HepG2 (cell line): Measurements from ENCODE around the gene GPAM. TPM values are rescaled to one million over a fixed set of nuclear protein-coding genes. Genes with fewer than 3 reads are reported as not detected.
A peak's percentile ranks its signal among the peaks of the same experiment; 100 is the strongest.

Source experiments
- ATAC-seq: fragments of 200-7000 bp; cut with Tn5 transposase; 3 replicates; pipeline ENCODE4 v1.9.1; 2020; ENCODE audit warnings: mild to moderate bottlenecking, moderate library complexity
- BruUV-seq: library from RNA; stranded (reverse); fragments of 400-500 nt; replicated peaks from 2 replicates; lab custom pipeline; 2021; lab: Mats Ljungman, UMichigan
- CTCF ChIA-PET: fragments of 300-600 bp; formaldehyde crosslinking; extraction: SDS; loops from one replicate; lab custom pipeline; 2021; ENCODE audit warnings: low total read pairs, inconsistent platforms, low intra/inter-chr PET ratio; lab: Yijun Ruan, JAX
- POLR2A ChIA-PET: fragments of 350-600 bp; sonication (Branson Sonifier 250); formaldehyde crosslinking; loops from one replicate; lab custom pipeline; 2020; ENCODE audit warnings: antibody characterized with exemption, inconsistent platforms; lab: Yijun Ruan, JAX
- DNase-seq: peaks from one replicate; pipeline ENCODE4 v3.0.0-alpha.2; 2015; ENCODE audit warnings: low spot score
- FAIRE-seq: peaks from 3 replicates; lab custom pipeline; 2011; peaks lifted over from hg19 to GRCh38; lab: Jason Lieb, UNC
- H2AFZ ChIP-seq: one replicate; pipeline ENCODE4 v1.6.1; 2011; ENCODE audit warnings: low read length, inconsistent platforms
- H3K27ac ChIP-seq: fragments of 300-600 bp; 3 replicates; pipeline ENCODE4 v1.8.0; 2011; ENCODE audit warnings: mixed run types, mild to moderate bottlenecking, mixed read lengths, low read length, inconsistent platforms; ENCODE audit not compliant: insufficient read depth; ENCODE audit errors: extremely low read length
- H3K27me3 ChIP-seq, 2 experiments: fragments of 200-600 bp in 1 of 2; 2 replicates in 1 of 2; 3 replicates in 1 of 2; pipeline versions ENCODE4 v1.6.0 to v1.8.0; 2011; ENCODE audit warnings: low read length in 2 of 2, mild to moderate bottlenecking in 2 of 2, moderate library complexity in 2 of 2, inconsistent platforms in 1 of 2; ENCODE audit not compliant: insufficient read depth in 2 of 2, control insufficient read depth in 1 of 2
- H3K36me3 ChIP-seq, 2 experiments: fragments of 200-600 bp in 1 of 2; replicated peaks in 1 of 2; 2 replicates in 1 of 2; 3 replicates in 1 of 2; pipeline versions ENCODE4 v1.5.1 to v1.8.0; 2011; ENCODE audit warnings: low read length in 2 of 2, inconsistent platforms in 1 of 2; ENCODE audit not compliant: insufficient read depth in 2 of 2, control insufficient read depth in 1 of 2
- H3K4me1 ChIP-seq: 2 replicates; pipeline ENCODE4 v1.5.1; 2012; ENCODE audit warnings: low read length, inconsistent platforms; ENCODE audit not compliant: insufficient read depth
- H3K4me2 ChIP-seq: 2 replicates; pipeline ENCODE4 v1.6.0; 2011; ENCODE audit warnings: low read depth, low read length, inconsistent platforms
- H3K4me3 ChIP-seq, 3 experiments: fragments of 200-600 bp in 1 of 3; sonication (generic), shearing (Covaris generic) in 1 of 3; replicated peaks in 1 of 3; 2 replicates each; pipeline ENCODE4 v1.5.1; 2011 to 2016; ENCODE audit warnings: low read length in 3 of 3, inconsistent platforms in 2 of 3, low read depth in 2 of 3, mild to moderate bottlenecking in 2 of 3, control low read depth in 1 of 3, mixed read lengths in 1 of 3; ENCODE audit not compliant: insufficient read depth in 1 of 3
- H3K79me2 ChIP-seq: one replicate; pipeline ENCODE4 v1.6.1; 2011; ENCODE audit warnings: low read length, inconsistent platforms; ENCODE audit not compliant: insufficient read depth
- H3K9ac ChIP-seq: 2 replicates; pipeline ENCODE4 v1.6.0; 2011; ENCODE audit warnings: mild to moderate bottlenecking, low read depth, low read length, inconsistent platforms; ENCODE audit not compliant: insufficient read depth
- H3K9me3 ChIP-seq: 2 replicates; pipeline ENCODE4 v1.5.1; 2012; ENCODE audit warnings: mild to moderate bottlenecking, low read length
- H4K20me1 ChIP-seq: 2 replicates; pipeline ENCODE4 v1.6.0; 2011; ENCODE audit warnings: inconsistent platforms, mild to moderate bottlenecking, low read length, moderate library complexity; ENCODE audit not compliant: insufficient read depth
- CENPX ChIP-seq: sonication (generic); formaldehyde crosslinking; IDR thresholded peaks from 2 replicates; pipeline ENCODE4 v1.9.0; 2021; ENCODE audit warnings: mild to moderate bottlenecking, missing genetic modification reagents, moderate library complexity
- ELF3 ChIP-seq: IDR thresholded peaks from 2 replicates; pipeline ENCODE4 v1.6.1; 2016; ENCODE audit warnings: missing genetic modification reagents, missing compliant biosample characterization
- GABPB1 ChIP-seq: IDR thresholded peaks from 2 replicates; pipeline ENCODE4 v1.6.1; 2016; ENCODE audit warnings: mild to moderate bottlenecking, missing genetic modification reagents, moderate library complexity, missing compliant biosample characterization
- GTF2F1 ChIP-seq: fragments of 150-350 bp; IDR thresholded peaks from 2 replicates; pipeline ENCODE4 v1.6.1; 2014; ENCODE audit warnings: low read length
- PCBP2 ChIP-seq: fragments of 200-400 bp; formaldehyde crosslinking; optimal IDR thresholded peaks from 2 replicates; pipeline ENCODE3; 2018; ENCODE audit warnings: low read length, low read depth; ENCODE audit not compliant: poor library complexity, severe bottlenecking
- POLR2AphosphoS2 ChIP-seq: IDR thresholded peaks from 2 replicates; pipeline ENCODE4 v1.6.1; 2011; ENCODE audit warnings: low read depth, low read length, improper control_type of control experiment
- POLR2AphosphoS5 ChIP-seq: IDR thresholded peaks from 2 replicates; pipeline ENCODE4 v1.6.1; 2012; ENCODE audit warnings: low read depth, low read length
- RBM22 ChIP-seq: fragments of 200-400 bp; formaldehyde crosslinking; optimal IDR thresholded peaks from 2 replicates; pipeline ENCODE3; 2017; ENCODE audit warnings: mild to moderate bottlenecking, low read length, moderate library complexity
- SMARCE1 ChIP-seq: fragments of 450-650 bp; IDR thresholded peaks from 2 replicates; pipeline ENCODE4 v1.6.1; 2017; ENCODE audit warnings: borderline replicate concordance
- ZNF891 ChIP-seq: sonication (generic); formaldehyde crosslinking; IDR thresholded peaks from 2 replicates; pipeline ENCODE4 v1.5.0; 2020; ENCODE audit warnings: mild to moderate bottlenecking, missing genetic modification reagents
- WGBS: methylation state at CpG from one replicate; pipeline ENCODE4 v1.1.6; 2017; ENCODE audit warnings: low lambda C conversion rate; 5-methylcytosine and 5-hydroxymethylcytosine counted together
- in situ Hi-C: cut with HindIII; loops from 2 replicates; pipeline ENCODE4 v1.10.0; 2017; ENCODE audit warnings: low pct_unique_long_range_greater_than_20kb; ENCODE audit not compliant: extremely low pct_ligation_motif_present
- intact Hi-C: fragments of 100-400 bp; cut with micrococcal nuclease; formaldehyde crosslinking; loops from one replicate; pipeline ENCODE4 v1.10.0; 2022; ENCODE audit not compliant: unreplicated experiment
- polyA plus RNA-seq, 8 experiments: library from polyadenylated mRNA; depleted of rRNA in 3 of 8; stranded (reverse) in 7 of 8; unstranded in 1 of 8; fragments of >200 nt; fragmentation: Illumina TruSeq in 4 of 8; extraction: Trizol in 4 of 8; gene quantifications; 2 replicates each; pipeline versions ENCODE4 v1.2.1 to v1.2.3, GENCODE V29; 2011 to 2016; ENCODE audit warnings: low read depth in 4 of 8, missing spikeins in 1 of 8, mixed read lengths in 1 of 8; ENCODE audit not compliant: insufficient read depth in 1 of 8
- total RNA-seq, 5 experiments: library from RNA; depleted of rRNA; stranded (reverse); fragments of >200 nt; fragmentation: Illumina TruSeq; extraction: Trizol; gene quantifications; 2 replicates each; pipeline ENCODE4 v1.2.3, GENCODE V29; 2016; ENCODE audit warnings: low read depth in 1 of 5
- TF ChIP-seq, protein P1 (sequence below): sonication (generic); formaldehyde crosslinking; conservative IDR thresholded peaks from 2 replicates; pipeline ENCODE4 v1.4.0; 2020; ENCODE audit warnings: missing genetic modification reagents
- TF ChIP-seq, protein P2 (sequence below): sonication (generic); formaldehyde crosslinking; IDR thresholded peaks from 2 replicates; pipeline ENCODE4 v1.4.0; 2020; ENCODE audit warnings: missing genetic modification reagents
- TF ChIP-seq, protein P3 (sequence below): sonication (generic); formaldehyde crosslinking; IDR thresholded peaks from 2 replicates; pipeline ENCODE4 v1.8.1; 2023; ENCODE audit warnings: missing genetic modification reagents, inconsistent platforms, borderline replicate concordance

The GPAM gene
- total and polyA plus RNA-seq, 2 of the 13 experiments (the other 11 are each of a cell fraction or from before 2014, with no cell fraction given) = 36.8 to 140 TPM

DNA sequence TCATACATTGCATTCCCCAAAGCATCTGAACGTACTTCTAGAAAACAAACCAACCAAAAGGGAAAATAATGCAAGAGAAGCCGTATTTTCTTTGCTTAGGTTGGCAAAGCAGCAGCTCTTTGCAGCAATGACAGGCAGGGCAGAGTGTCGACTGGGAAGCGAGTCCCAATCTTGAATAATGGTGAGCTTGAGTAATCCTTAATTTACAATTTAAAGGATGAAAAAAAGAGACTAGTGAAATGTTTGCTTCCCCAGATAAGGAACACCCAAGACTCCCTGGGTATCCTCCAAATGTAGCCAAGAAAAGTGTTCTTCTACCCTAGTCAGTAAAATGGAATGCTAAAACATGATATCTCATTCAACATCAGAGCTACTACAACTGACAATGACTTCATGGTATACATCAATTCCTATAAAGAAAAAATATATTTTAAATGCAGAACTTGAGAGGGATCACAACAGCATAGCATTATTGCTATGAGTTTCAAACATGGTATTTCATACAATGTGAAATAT lies 32.0 kb downstream of the GPAM start:
- H3K36me3 ChIP-seq = peaks cover 29 to 89% of the 10 kb centered on the region in 2 experiments
- no TSS peak for BruUV-seq
- ChIA-PET CTCF (no interaction called here), POLR2A (no interaction called here)
- no peaks in the 10 kb centered on the region for H4K20me1 ChIP-seq
- WGBS = 95% methylated on average over 4 of the region's 4 CpGs
- H3K27ac ChIP-seq = no peak overlapping the region
- no peak overlapping the region for H3K4me3 ChIP-seq
- no peaks in the 10 kb centered on the region for H3K79me2 ChIP-seq
- in situ Hi-C loops = no loop called here
- H3K9ac ChIP-seq = no peak overlapping the region
- DNase-seq = no peak
- intact Hi-C loops = no loop called here
- no peak overlapping the region for H2AFZ ChIP-seq
- H3K9me3 ChIP-seq = no peaks in the 10 kb centered on the region
- TF ChIP-seq ELF3 (CRISPR knock-in tag) (no peak), GTF2F1 (no peak), GABPB1 (CRISPR knock-in tag) (no peak), ZNF891 (CRISPR knock-in tag) (no peak)
- TF ChIP-seq, protein P1, sequence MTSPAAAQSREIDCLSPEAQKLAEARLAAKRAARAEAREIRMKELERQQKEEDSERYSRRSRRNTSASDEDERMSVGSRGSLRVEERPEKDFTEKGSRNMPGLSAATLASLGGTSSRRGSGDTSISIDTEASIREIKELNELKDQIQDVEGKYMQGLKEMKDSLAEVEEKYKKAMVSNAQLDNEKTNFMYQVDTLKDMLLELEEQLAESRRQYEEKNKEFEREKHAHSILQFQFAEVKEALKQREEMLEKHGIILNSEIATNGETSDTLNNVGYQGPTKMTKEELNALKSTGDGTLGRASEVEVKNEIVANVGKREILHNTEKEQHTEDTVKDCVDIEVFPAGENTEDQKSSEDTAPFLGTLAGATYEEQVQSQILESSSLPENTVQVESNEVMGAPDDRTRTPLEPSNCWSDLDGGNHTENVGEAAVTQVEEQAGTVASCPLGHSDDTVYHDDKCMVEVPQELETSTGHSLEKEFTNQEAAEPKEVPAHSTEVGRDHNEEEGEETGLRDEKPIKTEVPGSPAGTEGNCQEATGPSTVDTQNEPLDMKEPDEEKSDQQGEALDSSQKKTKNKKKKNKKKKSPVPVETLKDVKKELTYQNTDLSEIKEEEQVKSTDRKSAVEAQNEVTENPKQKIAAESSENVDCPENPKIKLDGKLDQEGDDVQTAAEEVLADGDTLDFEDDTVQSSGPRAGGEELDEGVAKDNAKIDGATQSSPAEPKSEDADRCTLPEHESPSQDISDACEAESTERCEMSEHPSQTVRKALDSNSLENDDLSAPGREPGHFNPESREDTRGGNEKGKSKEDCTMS (CRISPR knock-in tag) = no peak
- no peak for ATAC-seq
- FAIRE-seq = no peak
- no peaks in the 10 kb centered on the region for H3K27me3 ChIP-seq
- no peak overlapping the region for H3K4me2 ChIP-seq
- no peaks in the 10 kb centered on the region for H3K4me1 ChIP-seq

DNA sequence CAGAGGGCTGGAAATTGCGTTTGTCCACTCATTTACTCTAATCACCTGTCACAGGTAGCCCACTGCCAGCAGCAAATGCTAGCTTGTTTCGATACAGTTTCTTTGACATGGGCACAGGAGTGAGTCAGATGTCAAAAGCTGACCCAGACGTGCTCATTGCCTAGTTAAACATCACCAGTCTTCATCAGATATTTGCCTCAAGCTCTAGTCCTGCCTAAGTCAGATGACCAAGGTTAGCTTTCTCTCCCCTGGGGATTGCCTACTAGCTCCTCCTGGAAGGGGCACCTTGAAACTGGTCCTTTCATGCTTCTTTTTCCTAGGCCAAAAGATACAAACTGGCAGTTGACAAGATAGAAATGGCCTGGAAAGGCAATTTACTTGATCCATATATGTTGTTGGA lies 35.2 kb downstream of the GPAM start:
- no peak for ATAC-seq
- H3K4me3 ChIP-seq = no peak overlapping the region
- no peak for FAIRE-seq
- CTCF ChIA-PET = no interaction called here
- H3K79me2 ChIP-seq = no peaks in the 10 kb centered on the region
- H4K20me1 ChIP-seq = no peaks in the 10 kb centered on the region
- intact Hi-C loops (no loop called here), in situ Hi-C loops (loop anchor here (25.0 kb wide), 1 partner anchor 289 kb away; the partner anchor contains the start of genes VTI1A and ZDHHC6)
- POLR2A ChIA-PET = no interaction called here
- no peak overlapping the region for H2AFZ ChIP-seq
- H3K36me3 ChIP-seq = peaks cover 19 to 69% of the 10 kb centered on the region in 2 experiments
- H3K9ac ChIP-seq = no peak overlapping the region
- TF ChIP-seq CENPX (CRISPR knock-in tag) (no peak), POLR2AphosphoS2 (0 out of 2 replicates have a peak, but pooled peaks have one; percentile 36), PCBP2 (no peak), SMARCE1 (no peak), POLR2AphosphoS5 (no peak), RBM22 (peak; percentile 82)
- TF ChIP-seq, protein P2, sequence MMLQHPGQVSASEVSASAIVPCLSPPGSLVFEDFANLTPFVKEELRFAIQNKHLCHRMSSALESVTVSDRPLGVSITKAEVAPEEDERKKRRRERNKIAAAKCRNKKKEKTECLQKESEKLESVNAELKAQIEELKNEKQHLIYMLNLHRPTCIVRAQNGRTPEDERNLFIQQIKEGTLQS (CRISPR knock-in tag) = no peak
- TF ChIP-seq, protein P3, sequence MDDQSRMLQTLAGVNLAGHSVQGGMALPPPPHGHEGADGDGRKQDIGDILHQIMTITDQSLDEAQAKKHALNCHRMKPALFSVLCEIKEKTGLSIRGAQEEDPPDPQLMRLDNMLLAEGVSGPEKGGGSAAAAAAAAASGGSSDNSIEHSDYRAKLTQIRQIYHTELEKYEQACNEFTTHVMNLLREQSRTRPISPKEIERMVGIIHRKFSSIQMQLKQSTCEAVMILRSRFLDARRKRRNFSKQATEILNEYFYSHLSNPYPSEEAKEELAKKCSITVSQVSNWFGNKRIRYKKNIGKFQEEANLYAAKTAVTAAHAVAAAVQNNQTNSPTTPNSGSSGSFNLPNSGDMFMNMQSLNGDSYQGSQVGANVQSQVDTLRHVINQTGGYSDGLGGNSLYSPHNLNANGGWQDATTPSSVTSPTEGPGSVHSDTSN (CRISPR knock-in tag) = no peak
- no peaks in the 10 kb centered on the region for H3K4me1 ChIP-seq
- H3K27me3 ChIP-seq = no peaks in the 10 kb centered on the region
- no peak overlapping the region for H3K27ac ChIP-seq
- no peaks in the 10 kb centered on the region for H3K9me3 ChIP-seq
- DNase-seq = no peak
- BruUV-seq = no TSS peak
- no peak overlapping the region for H3K4me2 ChIP-seq
- 85% methylated on average over 3 of the region's 3 CpGs for WGBS
